A549 (cell line): ENCODE data around the gene ANGEL2. TPM values are rescaled to one million over a fixed set of nuclear protein-coding genes. Genes with fewer than 3 reads are reported as not detected.
"Not testable (repeated sequence)": the region's sequence is repeated elsewhere in the genome, so short reads cannot be mapped to it uniquely, and the experiment has no call there.

Source experiments
- ATAC-seq, 2 experiments: fragments of 200-7000 bp in 1 of 2; fragments of >200 bp in 1 of 2; cut with Nextera tagmentation in 1 of 2; cut with Tn5 transposase in 1 of 2; 3 replicates each; pipeline versions ENCODE4 v1.8.0 to v1.9.1; 2018 to 2020; ENCODE audit warnings: mild to moderate bottlenecking in 1 of 2, moderate library complexity in 1 of 2
- CTCF ChIA-PET: fragments of 300-600 bp; sonication (Branson Sonifier 250); formaldehyde crosslinking; extraction: SDS; loops from one replicate; lab custom pipeline; 2021; ENCODE audit warnings: antibody characterized with exemption, inconsistent platforms; lab: Yijun Ruan, JAX
- POLR2A ChIA-PET: fragments of 350-600 bp; formaldehyde crosslinking; extraction: SDS; loops from one replicate; lab custom pipeline; 2021; ENCODE audit warnings: antibody characterized with exemption, inconsistent platforms; lab: Yijun Ruan, JAX
- DNase-seq, 2 experiments: peaks; one replicate each; pipeline versions ENCODE4 v3.0.0 to v3.0.0-alpha.2; 2011 to 2016; ENCODE audit warnings: low read depth in 1 of 2, low spot score in 1 of 2
- FAIRE-seq: peaks from 2 replicates; lab custom pipeline; 2011; peaks lifted over from hg19 to GRCh38; lab: Jason Lieb, UNC
- H3K27ac ChIP-seq, 2 experiments: fragments of >200 bp; sonication (Bioruptor Twin); formaldehyde crosslinking; 3 replicates each; pipeline ENCODE4 v1.5.1; 2016 to 2017
- H3K4me1 ChIP-seq: fragments of >200 bp; sonication (Bioruptor Twin); formaldehyde crosslinking; 3 replicates; pipeline ENCODE4 v1.6.1; 2016
- H3K4me2 ChIP-seq: fragments of >200 bp; sonication (Bioruptor Twin); formaldehyde crosslinking; 3 replicates; pipeline ENCODE4 v1.6.1; 2016
- H3K4me3 ChIP-seq: fragments of >200 bp; sonication (Bioruptor Twin); formaldehyde crosslinking; 3 replicates; pipeline ENCODE4 v1.5.1; 2016
- H3K9me3 ChIP-seq: fragments of >200 bp; sonication (Bioruptor Twin); formaldehyde crosslinking; 3 replicates; pipeline ENCODE4 v1.6.1; 2016
- BCL3 ChIP-seq: fragments of >200 bp; sonication (Bioruptor Twin); formaldehyde crosslinking; IDR thresholded peaks from 3 replicates; pipeline ENCODE4 v1.6.1; 2016
- BHLHE40 ChIP-seq: IDR thresholded peaks from 2 replicates; pipeline ENCODE4 v1.6.1; 2012; ENCODE audit warnings: low read depth, low read length, inconsistent platforms
- CBX2 ChIP-seq: fragments of 200-600 bp; sonication (generic); IDR thresholded peaks from 2 replicates; pipeline ENCODE4 v1.6.1; 2016; ENCODE audit warnings: low read depth, mild to moderate bottlenecking, borderline replicate concordance
- CBX8 ChIP-seq: fragments of 200-600 bp; sonication (generic); IDR thresholded peaks from 2 replicates; pipeline ENCODE4 v1.6.1; 2016
- CEBPB ChIP-seq, 2 experiments: fragments of >200 bp in 1 of 2; sonication (Bioruptor Twin) in 1 of 2; formaldehyde crosslinking in 1 of 2; IDR thresholded peaks; 2 replicates each; pipeline ENCODE4 v1.6.1; 2012 to 2016
- E2F6 ChIP-seq: IDR thresholded peaks from 2 replicates; pipeline ENCODE4 v1.6.1; 2012; ENCODE audit warnings: low read depth, borderline replicate concordance
- EHF ChIP-seq: fragments of 250-450 bp; sonication (Bioruptor Pico); IDR thresholded peaks from 2 replicates; pipeline ENCODE4 v1.5.0; 2020; ENCODE audit warnings: mild to moderate bottlenecking
- ELK1 ChIP-seq: fragments of 150-350 bp; IDR thresholded peaks from 2 replicates; pipeline ENCODE4 v1.6.1; 2014; ENCODE audit warnings: low read depth, mild to moderate bottlenecking, low read length
- ESRRA ChIP-seq: fragments of 150-350 bp; IDR thresholded peaks from 2 replicates; pipeline ENCODE4 v1.6.1; 2014; ENCODE audit warnings: mild to moderate bottlenecking, low read length, borderline replicate concordance
- FOSB ChIP-seq: fragments of 250-450 bp; sonication (Bioruptor Pico); IDR thresholded peaks from 2 replicates; pipeline ENCODE4 v1.5.0; 2020; ENCODE audit warnings: mild to moderate bottlenecking, moderate library complexity
- FOXS1 ChIP-seq: fragments of 250-450 bp; sonication (Bioruptor Pico); IDR thresholded peaks from 2 replicates; pipeline ENCODE4 v1.5.0; 2020; ENCODE audit warnings: mild to moderate bottlenecking, moderate library complexity
- HEYL ChIP-seq: fragments of 250-450 bp; sonication (Bioruptor Pico); IDR thresholded peaks from 2 replicates; pipeline ENCODE4 v1.8.0; 2021; ENCODE audit warnings: mild to moderate bottlenecking, moderate library complexity
- HOXB5 ChIP-seq: fragments of 250-450 bp; sonication (Bioruptor Pico); IDR thresholded peaks from 2 replicates; pipeline ENCODE4 v1.5.0; 2020; ENCODE audit warnings: mild to moderate bottlenecking, moderate library complexity
- JUN ChIP-seq, 2 experiments: fragments of >200 bp; sonication (Bioruptor Twin); formaldehyde crosslinking; IDR thresholded peaks; 2 replicates in 1 of 2; 3 replicates in 1 of 2; pipeline ENCODE4 v1.6.1; 2016 to 2017
- MAFK ChIP-seq: fragments of 450-650 bp; IDR thresholded peaks from 2 replicates; pipeline ENCODE4 v1.6.1; 2014; ENCODE audit not compliant: partially characterized antibody
- MAZ ChIP-seq: fragments of 150-350 bp; IDR thresholded peaks from 2 replicates; pipeline ENCODE4 v1.6.1; 2014; ENCODE audit warnings: antibody characterized with exemption, low read depth, low read length, borderline replicate concordance
- MYC ChIP-seq: IDR thresholded peaks from 2 replicates; pipeline ENCODE4 v1.6.1; 2012; ENCODE audit warnings: mild to moderate bottlenecking, inconsistent platforms, low read length, improper control_type of control experiment, borderline replicate concordance
- NFE2L2 ChIP-seq: fragments of 150-350 bp; conservative IDR thresholded peaks from 2 replicates; pipeline ENCODE4 v1.6.1; 2014; ENCODE audit warnings: low read length
- PHF8 ChIP-seq: fragments of 200-600 bp; sonication (generic); IDR thresholded peaks from 2 replicates; pipeline ENCODE4 v1.6.1; 2016; ENCODE audit warnings: low read depth, mild to moderate bottlenecking, antibody characterized with exemption, moderate library complexity, borderline replicate concordance
- POLR2A ChIP-seq: IDR thresholded peaks from 2 replicates; pipeline ENCODE4 v1.6.1; 2012; ENCODE audit warnings: mild to moderate bottlenecking, low read length
- RAD21 ChIP-seq, 2 experiments: fragments of >200 bp in 1 of 2; sonication (Bioruptor Twin) in 1 of 2; formaldehyde crosslinking in 1 of 2; IDR thresholded peaks in 1 of 2; conservative IDR thresholded peaks in 1 of 2; 2 replicates in 1 of 2; 3 replicates in 1 of 2; pipeline ENCODE4 v1.6.1; 2012 to 2018; ENCODE audit warnings: inconsistent platforms in 1 of 2
- RCOR1 ChIP-seq: fragments of 150-350 bp; IDR thresholded peaks from 2 replicates; pipeline ENCODE4 v1.6.1; 2014; ENCODE audit warnings: antibody characterized with exemption, low read length, low read depth
- RFX5 ChIP-seq: fragments of 450-650 bp; IDR thresholded peaks from 2 replicates; pipeline ENCODE4 v1.7.1; 2014; ENCODE audit warnings: antibody characterized with exemption, mild to moderate bottlenecking, moderate library complexity
- TP53 ChIP-seq: fragments of 250-450 bp; sonication (Bioruptor Pico); IDR thresholded peaks from 2 replicates; pipeline ENCODE4 v1.5.0; 2021; ENCODE audit warnings: mild to moderate bottlenecking, moderate library complexity
- USF2 ChIP-seq: fragments of 450-650 bp; IDR thresholded peaks from 2 replicates; pipeline ENCODE4 v1.6.1; 2014; ENCODE audit warnings: antibody characterized with exemption
- ZC3H11A ChIP-seq: fragments of 450-650 bp; IDR thresholded peaks from 2 replicates; pipeline ENCODE4 v1.6.1; 2014; ENCODE audit warnings: antibody characterized with exemption, mild to moderate bottlenecking
- ZNF302 ChIP-seq: fragments of 250-450 bp; sonication (Bioruptor Pico); IDR thresholded peaks from 2 replicates; pipeline ENCODE4 v1.9.0; 2021; ENCODE audit warnings: inconsistent platforms, mild to moderate bottlenecking, moderate library complexity
- WGBS: methylation state at CpG from one replicate; pipeline ENCODE4 v1.1.6; 2017; ENCODE audit errors: missing lambda C conversion rate; 5-methylcytosine and 5-hydroxymethylcytosine counted together
- polyA plus RNA-seq, 4 experiments: library from polyadenylated mRNA; depleted of rRNA in 3 of 4; stranded (reverse); fragments of >200 nt; fragmentation: RNase III in 1 of 4; extraction: RNeasy Plus Mini Kit Qiagen cat#74134 plus additional on column Dnase treatment in 1 of 4; gene quantifications; 2 replicates in 3 of 4; 3 replicates in 1 of 4; pipeline ENCODE4 v1.2.3, GENCODE V29; 2011 to 2017

ANGEL2 gene
- polyA plus RNA-seq, 2 of the 4 experiments (the other 2 are of a cell fraction): 20.4 to 38.9 TPM

- POLR2A ChIA-PET: no interaction called here
- no peaks in the 10 kb centered on the region for H3K4me1 ChIP-seq
- CTCF ChIA-PET: no interaction called here
- FAIRE-seq (no peak), ATAC-seq (no peak), DNase-seq (no peak)
- TF ChIP-seq RFX5: no peak
- no peak for TF ChIP-seq ZNF302 (CRISPR knock-in tag)
- TF ChIP-seq HEYL (CRISPR knock-in tag): no peak
- no peak for TF ChIP-seq RCOR1
- no peak overlapping the region for H3K4me3 ChIP-seq
- no peak overlapping the region for H3K27ac ChIP-seq
- no peak overlapping the region for H3K4me2 ChIP-seq
- H3K9me3 ChIP-seq: peaks cover 8% of the 10 kb centered on the region; the same call in 2 of the 3 replicates
These were observed 17.0 kb upstream of the ANGEL2 start for GRCh38 chr1:213032651-213033050.

GRCh38 chr1:213027024-213027423 lies 11.4 kb upstream of the ANGEL2 start:
- H3K4me3 ChIP-seq, H3K4me1 ChIP-seq, ATAC-seq, POLR2A ChIA-PET, CTCF ChIA-PET, H3K9me3 ChIP-seq, DNase-seq, H3K27ac ChIP-seq, H3K4me2 ChIP-seq, FAIRE-seq: not testable (repeated sequence)
- WGBS: 10% methylated on average over 3 of the region's 3 CpGs

GRCh38 chr1:213020016-213020415 lies 4.3 kb upstream of the ANGEL2 start:
- ChIA-PET POLR2A (no interaction called here), CTCF (interaction anchor here (0.9 to 1.4 kb wide), 2 partner anchors 24 to 60 kb away, joined by 3 read pairs; no protein-coding TSS in a partner anchor)
- H3K27ac ChIP-seq: no peak overlapping the region
- WGBS: 97% methylated on average over 3 of the region's 3 CpGs
- DNase-seq: no peak
- H3K4me1 ChIP-seq: 0 out of 3 replicates have a peak, but pooled peaks cover 3% of the 10 kb centered on the region
- no peak for ATAC-seq
- H3K9me3 ChIP-seq: 0 out of 3 replicates have a peak, but pooled peaks cover 2% of the 10 kb centered on the region
- no peak overlapping the region for H3K4me3 ChIP-seq
- FAIRE-seq: no peak
- TF ChIP-seq EHF (CRISPR knock-in tag) (no peak), BCL3 (no peak), CEBPB (IDR thresholded peaks at IDR 0.05) (no peak), FOXS1 (no peak), HEYL (CRISPR knock-in tag) (no peak), RFX5 (no peak), ZC3H11A (no peak), HOXB5 (CRISPR knock-in tag) (no peak), BHLHE40 (no peak), CBX2 (no peak), MAZ (no peak), ESRRA (no peak), RAD21 (conservative IDR thresholded peaks at IDR 0.05 in 1 of 2, IDR thresholded peaks at IDR 0.05 in 1 of 2) (no peak), TP53 (CRISPR knock-in tag) (no peak)
- H3K4me2 ChIP-seq: no peak overlapping the region

GRCh38 chr1:213019450-213019849 lies 3.8 kb upstream of the ANGEL2 start:
- Histone ChIP-seq H3K27ac (no peak overlapping the region), H3K4me2 (no peak overlapping the region), H3K4me3 (no peak overlapping the region), H3K9me3 (no peaks in the 10 kb centered on the region), H3K4me1 (0 out of 3 replicates have a peak, but pooled peaks cover 3% of the 10 kb centered on the region)
- DNase-seq: no peak
- no peak for FAIRE-seq
- CTCF ChIA-PET: no interaction called here
- TF ChIP-seq PHF8: no peak
- no peak for TF ChIP-seq NFE2L2
- TF ChIP-seq POLR2A: no peak
- no peak for TF ChIP-seq BHLHE40
- no peak for TF ChIP-seq MAFK
- TF ChIP-seq ELK1: no peak
- TF ChIP-seq USF2: no peak
- no peak for TF ChIP-seq CBX8
- TF ChIP-seq FOSB (CRISPR knock-in tag): no peak
- TF ChIP-seq E2F6: no peak
- no peak for TF ChIP-seq JUN (IDR thresholded peaks at IDR 0.05)
- no peak for TF ChIP-seq MYC
- ATAC-seq: no peak
- POLR2A ChIA-PET: no interaction called here
- 65% methylated on average over 4 of the region's 4 CpGs for WGBS
